DOHH2 (cell line): ENCODE measurements around the gene PITPNM3.

Source experiments
- H3F3A ChIP-seq: fragments of 200-600 bp; sonication (generic), shearing (Covaris generic); 2 replicates; pipeline ENCODE4 v1.6.0; 2016; ENCODE audit warnings: antibody characterized with exemption, mild to moderate bottlenecking; ENCODE audit not compliant: control insufficient read depth, insufficient read depth
- H3K27ac ChIP-seq: fragments of 200-600 bp; sonication (generic); 2 replicates; pipeline ENCODE4 v1.5.1; 2014; ENCODE audit warnings: low read depth, mild to moderate bottlenecking, low read length, moderate library complexity
- H3K27me3 ChIP-seq: fragments of 200-600 bp; sonication (generic); 2 replicates; pipeline ENCODE4 v1.6.1; 2014; ENCODE audit warnings: mild to moderate bottlenecking, low read length, mixed read lengths; ENCODE audit not compliant: control insufficient read depth
- H3K36me3 ChIP-seq: fragments of 200-600 bp; sonication (generic); 2 replicates; pipeline ENCODE4 v1.6.1; 2014; ENCODE audit warnings: mild to moderate bottlenecking, low read length, moderate library complexity, mixed read lengths; ENCODE audit not compliant: control insufficient read depth
- H3K4me1 ChIP-seq: fragments of 200-600 bp; sonication (generic); 2 replicates; pipeline ENCODE4 v1.6.1; 2014; ENCODE audit warnings: mild to moderate bottlenecking, low read length, mixed read lengths; ENCODE audit not compliant: control insufficient read depth
- H3K4me2 ChIP-seq: fragments of 200-600 bp; sonication (generic); 2 replicates; pipeline ENCODE4 v1.6.0; 2014; ENCODE audit warnings: mild to moderate bottlenecking, low read length, moderate library complexity
- H3K4me3 ChIP-seq: fragments of 200-600 bp; sonication (generic); 2 replicates; pipeline ENCODE4 v1.5.1; 2014; ENCODE audit warnings: mild to moderate bottlenecking, low read length, mixed read lengths
- H3K79me2 ChIP-seq: fragments of 200-600 bp; sonication (generic); 2 replicates; pipeline ENCODE4 v1.6.1; 2014; ENCODE audit warnings: mild to moderate bottlenecking, low read length, mixed read lengths; ENCODE audit not compliant: control insufficient read depth
- H3K9me2 ChIP-seq: fragments of 200-600 bp; sonication (generic); replicated peaks from 2 replicates; pipeline ENCODE4 v1.6.1; 2014; ENCODE audit warnings: mild to moderate bottlenecking, low read length, mixed read lengths; ENCODE audit not compliant: control insufficient read depth
- H3K9me3 ChIP-seq: fragments of 200-600 bp; sonication (generic); 2 replicates; pipeline ENCODE4 v1.6.1; 2014; ENCODE audit warnings: antibody characterized with exemption, low read length, mixed read lengths; ENCODE audit not compliant: control insufficient read depth, insufficient read depth
- H4K20me1 ChIP-seq: fragments of 200-600 bp; sonication (generic); 2 replicates; pipeline ENCODE4 v1.6.0; 2014; ENCODE audit warnings: low read depth, mild to moderate bottlenecking, antibody characterized with exemption, low read length, moderate library complexity; ENCODE audit not compliant: control insufficient read depth, insufficient read depth
- EZH2phosphoT487 ChIP-seq: fragments of 200-600 bp; sonication (generic); IDR thresholded peaks from 2 replicates; pipeline ENCODE4 v1.6.1; 2017; ENCODE audit warnings: borderline replicate concordance, mild to moderate bottlenecking, antibody characterized with exemption, low read length, moderate library complexity, mixed read lengths
- TF ChIP-seq, protein P1 (sequence below): fragments of 200-600 bp; sonication (generic); IDR thresholded peaks from one replicate; pipeline ENCODE4 v1.5.1; 2014; ENCODE audit warnings: antibody characterized with exemption, mild to moderate bottlenecking, low read depth, low read length; ENCODE audit not compliant: poor library complexity, severe bottlenecking

Gene PITPNM3

DNA sequence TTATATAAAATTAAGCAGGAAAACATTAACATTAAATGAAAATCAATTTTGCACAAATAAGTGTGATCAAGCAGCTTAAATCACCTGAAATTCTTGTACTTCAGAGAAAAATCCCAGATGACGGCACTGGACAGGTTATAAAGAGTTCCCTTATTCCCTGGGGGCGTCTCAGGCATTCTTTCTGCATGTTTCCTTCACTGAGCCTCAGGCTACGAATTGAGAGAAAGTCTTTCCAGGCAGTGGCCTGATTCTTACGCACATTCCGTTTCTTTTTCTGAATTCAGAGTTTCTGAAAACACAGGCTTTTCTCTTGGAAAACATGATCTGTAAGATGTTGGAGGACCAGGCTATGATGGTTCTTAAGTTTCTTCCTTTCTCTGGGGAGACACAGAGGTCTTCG is 22.1 kb upstream of the PITPNM3 start:
- Histone ChIP-seq H3F3A (no peaks in the 10 kb centered on the region), H3K36me3 (peaks cover 19% of the 10 kb centered on the region), H3K4me2 (no peak overlapping the region), H3K27me3 (no peaks in the 10 kb centered on the region), H3K4me1 (peaks cover 15% of the 10 kb centered on the region), H3K9me3 (no peaks in the 10 kb centered on the region), H3K4me3 (no peak overlapping the region), H4K20me1 (no peaks in the 10 kb centered on the region), H3K27ac (no peak overlapping the region), H3K9me2 (no peaks in the 10 kb centered on the region), H3K79me2 (no peaks in the 10 kb centered on the region)
- TF ChIP-seq EZH2phosphoT487: no peak
- TF ChIP-seq, protein P1, sequence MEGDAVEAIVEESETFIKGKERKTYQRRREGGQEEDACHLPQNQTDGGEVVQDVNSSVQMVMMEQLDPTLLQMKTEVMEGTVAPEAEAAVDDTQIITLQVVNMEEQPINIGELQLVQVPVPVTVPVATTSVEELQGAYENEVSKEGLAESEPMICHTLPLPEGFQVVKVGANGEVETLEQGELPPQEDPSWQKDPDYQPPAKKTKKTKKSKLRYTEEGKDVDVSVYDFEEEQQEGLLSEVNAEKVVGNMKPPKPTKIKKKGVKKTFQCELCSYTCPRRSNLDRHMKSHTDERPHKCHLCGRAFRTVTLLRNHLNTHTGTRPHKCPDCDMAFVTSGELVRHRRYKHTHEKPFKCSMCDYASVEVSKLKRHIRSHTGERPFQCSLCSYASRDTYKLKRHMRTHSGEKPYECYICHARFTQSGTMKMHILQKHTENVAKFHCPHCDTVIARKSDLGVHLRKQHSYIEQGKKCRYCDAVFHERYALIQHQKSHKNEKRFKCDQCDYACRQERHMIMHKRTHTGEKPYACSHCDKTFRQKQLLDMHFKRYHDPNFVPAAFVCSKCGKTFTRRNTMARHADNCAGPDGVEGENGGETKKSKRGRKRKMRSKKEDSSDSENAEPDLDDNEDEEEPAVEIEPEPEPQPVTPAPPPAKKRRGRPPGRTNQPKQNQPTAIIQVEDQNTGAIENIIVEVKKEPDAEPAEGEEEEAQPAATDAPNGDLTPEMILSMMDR: no peak

DNA sequence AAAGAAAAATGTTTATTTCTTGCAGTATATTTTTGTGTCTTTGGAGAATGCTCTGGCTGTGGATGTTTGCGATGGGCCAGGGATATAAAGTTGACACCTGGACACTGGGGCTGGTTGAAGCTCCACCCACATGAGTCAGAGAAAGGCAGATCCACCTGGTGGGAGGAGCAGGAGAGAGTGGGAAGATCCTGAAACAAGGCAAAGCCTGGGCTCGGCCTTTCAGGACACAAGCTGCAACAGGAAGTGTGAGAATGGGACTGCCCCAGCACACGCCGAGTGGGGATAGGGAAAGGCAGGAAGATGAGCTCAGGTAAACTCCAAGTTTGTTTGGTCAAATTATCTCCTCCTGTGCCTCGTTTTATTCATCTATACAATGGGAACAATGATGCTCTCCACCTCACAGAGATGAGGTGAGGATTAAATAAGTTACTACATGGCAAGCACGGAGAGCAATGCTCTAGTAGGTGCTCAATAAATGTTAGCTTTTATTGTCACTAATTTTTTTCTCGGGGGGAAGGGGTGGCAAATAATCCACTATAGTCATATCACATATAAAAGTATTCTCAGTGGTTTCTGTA is 21.4 kb upstream of the PITPNM3 start:
- Histone ChIP-seq H3K27me3 (no peaks in the 10 kb centered on the region), H3K36me3 (peaks cover 14% of the 10 kb centered on the region), H3F3A (no peaks in the 10 kb centered on the region), H3K4me3 (no peak overlapping the region), H4K20me1 (no peaks in the 10 kb centered on the region), H3K4me2 (no peak overlapping the region), H3K27ac (no peak overlapping the region), H3K4me1 (peaks cover 15% of the 10 kb centered on the region), H3K9me3 (no peaks in the 10 kb centered on the region), H3K9me2 (no peaks in the 10 kb centered on the region), H3K79me2 (no peaks in the 10 kb centered on the region)
- no peak for TF ChIP-seq EZH2phosphoT487
- TF ChIP-seq, protein P1: no peak

DNA sequence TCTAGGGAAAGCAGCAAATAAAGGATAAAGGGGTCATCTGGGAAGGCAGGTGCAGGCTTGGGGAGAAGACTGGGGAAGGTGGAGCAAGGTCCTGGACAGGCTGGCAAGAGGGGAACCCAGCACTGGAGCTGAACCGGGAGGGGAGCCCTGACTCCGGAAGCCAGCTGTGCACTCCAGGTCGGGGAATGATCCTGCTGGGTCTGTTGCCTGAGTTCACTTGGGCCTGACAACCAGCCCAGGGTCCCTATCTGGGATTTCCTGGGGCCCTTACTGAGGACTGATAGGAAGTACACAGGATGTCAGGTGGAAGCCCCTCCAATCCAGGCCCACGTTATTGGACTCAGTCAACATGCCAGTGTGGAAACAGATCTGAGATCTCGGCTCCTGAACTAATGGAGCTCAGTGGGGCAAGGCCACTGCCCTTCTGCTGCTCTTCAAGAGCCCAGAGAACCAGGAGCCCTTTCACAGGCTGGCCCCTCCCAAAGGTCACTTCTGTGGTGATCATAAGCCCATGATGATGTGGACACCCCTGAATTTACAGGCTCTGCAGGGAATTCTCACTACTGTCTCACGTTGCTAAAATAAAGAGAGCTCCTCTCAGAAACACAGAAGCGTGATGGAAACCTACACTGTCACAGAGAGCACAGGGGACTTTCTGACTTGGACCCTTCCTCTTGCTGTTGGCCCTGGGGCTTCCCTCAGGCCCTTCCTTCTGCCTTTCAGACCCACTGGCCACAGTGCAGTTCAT is 19.9 kb upstream of the PITPNM3 start:
- TF ChIP-seq, protein P1: no peak
- TF ChIP-seq EZH2phosphoT487: no peak
- Histone ChIP-seq H3F3A (no peaks in the 10 kb centered on the region), H3K27ac (no peak overlapping the region), H3K4me1 (peaks cover 15% of the 10 kb centered on the region), H3K79me2 (no peaks in the 10 kb centered on the region), H3K36me3 (peaks cover 14% of the 10 kb centered on the region), H3K4me2 (peak overlapping the region; percentile 47), H3K27me3 (no peaks in the 10 kb centered on the region), H3K4me3 (no peak overlapping the region), H3K9me3 (no peaks in the 10 kb centered on the region), H3K9me2 (no peaks in the 10 kb centered on the region), H4K20me1 (no peaks in the 10 kb centered on the region)
